Tibial nerve (tissue), 4 donors: Measurements from ENCODE around the gene PADI1. TPM values are rescaled to one million over a fixed set of nuclear protein-coding genes. Genes with fewer than 3 reads are reported as not detected.

ENCODE experiments used
- DNase-seq, 2 donors: peaks; one replicate each; pipeline ENCODE4 v3.0.0-alpha.2; 2019; ENCODE audit warnings: low spot score in 2 of 2
- H3K27ac ChIP-seq, 4 donors: fragments of 200-600 bp; sonication (generic) in 3 of 4; one replicate each; pipeline ENCODE4 v1.5.1; 2017 to 2019; ENCODE audit warnings: mild to moderate bottlenecking in 1 of 4
- H3K27me3 ChIP-seq, 2 donors: fragments of 200-600 bp; sonication (generic) in 1 of 2; one replicate each; pipeline versions ENCODE4 v1.5.1 to v1.6.0; 2017 to 2019
- H3K36me3 ChIP-seq, 3 donors: fragments of 200-600 bp; sonication (generic); one replicate each; pipeline ENCODE4 v1.5.1; 2018 to 2019
- H3K4me1 ChIP-seq, 4 donors: fragments of 200-600 bp; sonication (generic) in 3 of 4; one replicate each; pipeline ENCODE4 v1.5.1; 2017 to 2019
- H3K4me3 ChIP-seq, 4 donors: fragments of 200-600 bp; sonication (generic) in 3 of 4; one replicate each; pipeline ENCODE4 v1.5.1; 2017 to 2019; ENCODE audit warnings: mild to moderate bottlenecking in 1 of 4, moderate library complexity in 1 of 4
- H3K9me3 ChIP-seq, 4 donors: fragments of 200-600 bp; sonication (generic) in 3 of 4; one replicate each; pipeline ENCODE4 v1.5.1; 2017 to 2019
- EP300 ChIP-seq, 2 donors: sonication (generic); formaldehyde crosslinking; IDR thresholded peaks; one replicate each; pipeline ENCODE4 v1.6.1; 2017; ENCODE audit warnings: antibody characterized with exemption in 2 of 2, mild to moderate bottlenecking in 1 of 2
- POLR2A ChIP-seq, 2 donors: fragments of 450-650 bp; IDR thresholded peaks; one replicate each; pipeline ENCODE4 v1.6.1; 2017; ENCODE audit warnings: antibody characterized with exemption in 2 of 2, mild to moderate bottlenecking in 2 of 2, moderate library complexity in 2 of 2
- WGBS, 2 donors: methylation state at CpG; one replicate each; pipeline ENCODE4 v1.1.5; 2018; 5-methylcytosine and 5-hydroxymethylcytosine counted together
- total RNA-seq, 4 donors: library from RNA; depleted of rRNA; stranded (reverse); fragments of >200 nt; gene quantifications; one replicate each; pipeline ENCODE4 v1.1.0, GENCODE V29; 2016
- TF ChIP-seq, protein P1 (sequence below), 5 experiments: fragments of 200-600 bp in 3 of 5; fragments of 450-650 bp in 2 of 5; sonication (generic) in 3 of 5; IDR thresholded peaks; one replicate each; pipeline ENCODE4 v1.5.1; 2016 to 2019; ENCODE audit warnings: antibody characterized with exemption in 5 of 5, mild to moderate bottlenecking in 3 of 5, moderate library complexity in 2 of 5

Gene PADI1
- total RNA-seq, 4 donors from 2014 or later, result not detected

DNA sequence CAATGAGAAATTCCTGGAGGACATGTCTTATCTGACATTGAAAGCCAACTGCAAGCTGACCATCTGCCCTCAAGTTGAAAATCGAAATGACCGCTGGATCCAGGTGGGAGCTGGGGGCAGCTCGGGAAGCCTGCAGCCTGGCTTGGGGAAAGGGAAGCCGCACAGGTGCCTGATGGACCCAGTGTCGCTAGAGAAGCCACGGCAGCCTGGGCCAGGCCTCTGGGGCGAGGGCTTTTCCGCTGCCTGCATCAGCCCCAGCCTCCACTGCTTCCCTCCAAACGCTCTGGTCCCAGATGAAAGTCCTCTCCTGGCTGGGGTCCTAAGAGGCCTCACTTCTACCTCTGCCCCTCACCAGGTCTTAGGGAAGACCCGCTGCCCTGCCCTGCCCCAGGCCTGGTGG, 25.2 kb downstream of the PADI1 start:
- Histone ChIP-seq H3K4me3 (no peak overlapping the region), H3K27ac (no peak overlapping the region), H3K27me3 (no peaks in the 10 kb centered on the region), H3K9me3 (no peaks in the 10 kb centered on the region), H3K36me3 (no peaks in the 10 kb centered on the region), H3K4me1 (peaks cover 0 to 4% (median 0%) of the 10 kb centered on the region in 4 donors)
- TF ChIP-seq POLR2A (IDR thresholded peaks at IDR 0.05), result no peak
- TF ChIP-seq EP300 (IDR thresholded peaks at IDR 0.05), result no peak
- TF ChIP-seq, protein P1, sequence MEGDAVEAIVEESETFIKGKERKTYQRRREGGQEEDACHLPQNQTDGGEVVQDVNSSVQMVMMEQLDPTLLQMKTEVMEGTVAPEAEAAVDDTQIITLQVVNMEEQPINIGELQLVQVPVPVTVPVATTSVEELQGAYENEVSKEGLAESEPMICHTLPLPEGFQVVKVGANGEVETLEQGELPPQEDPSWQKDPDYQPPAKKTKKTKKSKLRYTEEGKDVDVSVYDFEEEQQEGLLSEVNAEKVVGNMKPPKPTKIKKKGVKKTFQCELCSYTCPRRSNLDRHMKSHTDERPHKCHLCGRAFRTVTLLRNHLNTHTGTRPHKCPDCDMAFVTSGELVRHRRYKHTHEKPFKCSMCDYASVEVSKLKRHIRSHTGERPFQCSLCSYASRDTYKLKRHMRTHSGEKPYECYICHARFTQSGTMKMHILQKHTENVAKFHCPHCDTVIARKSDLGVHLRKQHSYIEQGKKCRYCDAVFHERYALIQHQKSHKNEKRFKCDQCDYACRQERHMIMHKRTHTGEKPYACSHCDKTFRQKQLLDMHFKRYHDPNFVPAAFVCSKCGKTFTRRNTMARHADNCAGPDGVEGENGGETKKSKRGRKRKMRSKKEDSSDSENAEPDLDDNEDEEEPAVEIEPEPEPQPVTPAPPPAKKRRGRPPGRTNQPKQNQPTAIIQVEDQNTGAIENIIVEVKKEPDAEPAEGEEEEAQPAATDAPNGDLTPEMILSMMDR (IDR thresholded peaks at IDR 0.05), result no peak
- WGBS, 2 donors, result 91 to 95% methylated on average over 8 to 10 of the region's 10 CpGs
- DNase-seq, result no peak

- Histone ChIP-seq H3K4me1 (peaks cover 0 to 4% (median 0%) of the 10 kb centered on the region in 4 donors), H3K27me3 (no peaks in the 10 kb centered on the region), H3K27ac (no peak overlapping the region), H3K36me3 (no peaks in the 10 kb centered on the region), H3K4me3 (no peak overlapping the region), H3K9me3 (no peaks in the 10 kb centered on the region)
- no peak for DNase-seq
- WGBS, 2 donors, result 77 to 92% methylated on average over 8 of the region's 8 CpGs
- TF ChIP-seq EP300 (IDR thresholded peaks at IDR 0.05) (no peak), POLR2A (IDR thresholded peaks at IDR 0.05) (no peak)
- TF ChIP-seq, protein P1 (IDR thresholded peaks at IDR 0.05), result no peak
Measured at GRCh38 chr1:17230671-17231310, 25.9 kb downstream of the PADI1 start.

DNA sequence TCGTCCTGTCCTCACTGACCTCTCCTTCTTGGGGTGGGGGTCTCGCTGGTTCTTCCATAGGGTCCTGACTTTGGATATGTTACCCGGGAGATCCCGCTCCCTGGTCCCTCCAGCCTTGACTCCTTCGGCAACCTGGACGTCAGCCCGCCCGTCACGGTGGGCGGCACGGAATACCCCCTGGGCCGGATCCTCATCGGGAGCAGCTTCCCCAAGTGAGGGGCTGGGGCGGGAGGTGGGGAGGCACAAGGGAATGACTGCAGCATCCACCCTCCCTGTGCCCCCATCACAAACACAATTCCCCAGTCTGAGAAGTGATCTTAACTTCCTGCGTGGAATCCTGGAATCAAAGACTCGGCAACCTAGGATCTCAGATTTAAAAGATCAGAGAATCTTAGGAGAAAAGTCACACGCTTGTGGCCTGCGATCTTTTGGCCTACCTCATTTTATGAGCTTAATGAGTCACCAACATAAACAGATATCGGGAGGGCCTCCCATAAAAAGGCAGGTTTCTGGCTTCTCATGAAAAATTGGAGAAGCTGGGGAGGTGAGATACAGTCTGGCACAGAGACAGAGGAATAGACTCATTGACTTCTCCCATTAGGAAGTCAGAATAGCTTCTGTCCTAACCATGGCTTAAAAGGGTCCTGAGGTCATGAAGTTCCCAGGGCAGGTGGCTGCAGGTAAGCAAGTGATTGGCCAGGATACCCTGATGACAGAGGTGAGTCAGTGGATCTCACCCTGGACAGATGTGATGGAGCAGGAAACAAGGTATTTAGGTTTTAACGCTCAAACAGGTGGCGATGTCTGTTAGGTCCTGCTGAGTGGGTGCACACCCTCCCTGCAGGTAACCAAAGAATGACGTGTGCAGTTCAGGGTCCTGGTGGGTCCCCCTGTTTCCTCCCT, 28.1 kb downstream of the PADI1 start:
- TF ChIP-seq POLR2A (IDR thresholded peaks at IDR 0.05) (no peak), EP300 (IDR thresholded peaks at IDR 0.05) (no peak)
- TF ChIP-seq, protein P1 (IDR thresholded peaks at IDR 0.05), result no peak
- Histone ChIP-seq H3K4me1 (peaks cover 0 to 4% (median 0%) of the 10 kb centered on the region in 4 donors), H3K27me3 (no peaks in the 10 kb centered on the region), H3K9me3 (no peaks in the 10 kb centered on the region), H3K4me3 (no peak overlapping the region), H3K27ac (no peak overlapping the region), H3K36me3 (no peaks in the 10 kb centered on the region)
- no peak for DNase-seq
- 58 to 67% methylated on average over 13 to 22 of the region's 22 CpGs for WGBS, 2 donors

GRCh38 chr1:17233675-17234320, 28.9 kb downstream of the PADI1 start:
- H3K27me3 ChIP-seq, result no peaks in the 10 kb centered on the region
- no peak overlapping the region for H3K4me3 ChIP-seq
- no peaks in the 10 kb centered on the region for H3K36me3 ChIP-seq
- H3K27ac ChIP-seq, result peak overlapping the region in 1 of 4 donors; percentile 20
- TF ChIP-seq, protein P1 (IDR thresholded peaks at IDR 0.05), result no peak
- TF ChIP-seq EP300 (IDR thresholded peaks at IDR 0.05), result peak in 1 of 2 donors; percentile 21
- H3K4me1 ChIP-seq, result peaks cover 0 to 4% (median 0%) of the 10 kb centered on the region in 4 donors
- DNase-seq, result peak in 1 of 2 donors; percentile 7
- WGBS, 2 donors, result 40 to 49% methylated on average over 6 of the region's 6 CpGs
- H3K9me3 ChIP-seq, result no peaks in the 10 kb centered on the region
